GF-D8 (cell line): ENCODE results near the gene GIPR.
A peak's percentile ranks its signal among the peaks of the same experiment; 100 is the strongest.
"Not testable (repeated sequence)": the region's sequence is repeated elsewhere in the genome, so short reads cannot be mapped to it uniquely, and the experiment has no call there.

Source experiments
- DNase-seq: peaks from one replicate; lab custom pipeline; 2025; lab: John Stamatoyannopoulos, UW

Gene GIPR

GRCh38 chr19:45692187-45693105 lies 24.4 kb downstream of the GIPR start, which contains the start of gene QPCTL:
Gene QPCTL, plus strand, starts transcription at chr19:45692666. Its CDS starts 38 bp downstream, at chr19:45692704.
- peak; percentile 99 for DNase-seq

- no peak for DNase-seq
Measured at GRCh38 chr19:45693106-45693788, 25.2 kb downstream of the GIPR start.

GRCh38 chr19:45701676-45702075 lies 33.7 kb downstream of the GIPR start:
- DNase-seq: no peak

- DNase-seq: no peak
Measured at GRCh38 chr19:45705115-45705514, 37.1 kb downstream of the GIPR start.

- no peak for DNase-seq
Measured at GRCh38 chr19:45705710-45706415, 37.8 kb downstream of the GIPR start.

- DNase-seq: no peak
Measured at GRCh38 chr19:45710356-45711130, 42.5 kb downstream of the GIPR start.

GRCh38 chr19:45711851-45712698 lies 44.1 kb downstream of the GIPR start:
- no peak for DNase-seq

GRCh38 chr19:45712699-45713067 lies 44.7 kb downstream of the GIPR start:
- no peak for DNase-seq

- no peak for DNase-seq
Measured at GRCh38 chr19:45713141-45713540, 45.1 kb downstream of the GIPR start.

- no peak for DNase-seq
Measured at GRCh38 chr19:45715139-45715538, 47.1 kb downstream of the GIPR start.

- no peak for DNase-seq
Measured at GRCh38 chr19:45716359-45717130, 48.5 kb downstream of the GIPR start.

GRCh38 chr19:45717131-45717982 lies 49.3 kb downstream of the GIPR start:
- DNase-seq: peak; percentile 99

- no peak for DNase-seq
Measured at GRCh38 chr19:45717983-45718650, 50.1 kb downstream of the GIPR start.

- not testable (repeated sequence) for DNase-seq
Measured at GRCh38 chr19:45720065-45720464, 52.0 kb downstream of the GIPR start.

- not testable (repeated sequence) for DNase-seq
Measured at GRCh38 chr19:45728683-45729082, 60.7 kb downstream of the GIPR start.

- no peak for DNase-seq
Measured at GRCh38 chr19:45729800-45730290, 61.8 kb downstream of the GIPR start.

GRCh38 chr19:45730368-45731288 lies 62.6 kb downstream of the GIPR start, which contains the start of gene FBXO46:
Gene FBXO46, minus strand, starts transcription at chr19:45730896. Its CDS starts 17,401 bp downstream, at chr19:45713495.
- peak; percentile 95 for DNase-seq
